GM19239 (cell line): Measurements from ENCODE around the gene RPS6KA5.
"Not testable (repeated sequence)": the region's sequence is repeated elsewhere in the genome, so short reads cannot be mapped to it uniquely, and the experiment has no call there.

ENCODE experiments used
- DNase-seq: peaks from one replicate; pipeline ENCODE4 v3.0.0; 2011; ENCODE audit warnings: low spot score; ENCODE audit not compliant: insufficient read length
- FAIRE-seq: peaks from 2 replicates; lab custom pipeline; 2011; peaks lifted over from hg19 to GRCh38; lab: Jason Lieb, UNC

The RPS6KA5 gene

DNA sequence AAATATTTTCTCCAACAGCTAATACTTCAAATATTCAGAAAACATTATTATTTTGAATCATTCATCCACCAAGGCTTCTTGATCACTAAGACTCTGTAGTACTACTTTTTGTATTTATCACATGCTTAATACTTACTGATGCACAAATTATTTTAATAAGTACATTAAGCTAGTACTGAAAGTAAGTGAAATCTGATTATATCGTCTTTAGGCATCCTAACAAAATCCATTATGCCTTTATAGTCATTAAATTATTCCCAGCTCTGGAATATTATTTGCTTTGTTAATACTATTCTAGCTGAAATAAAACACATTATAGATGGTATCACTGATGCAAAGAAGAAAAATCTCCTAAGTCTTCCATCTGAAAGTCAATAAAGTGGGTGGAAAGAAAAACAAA is 169.1 kb downstream of the RPS6KA5 start:
- DNase-seq: no peak
- no peak for FAIRE-seq

DNA sequence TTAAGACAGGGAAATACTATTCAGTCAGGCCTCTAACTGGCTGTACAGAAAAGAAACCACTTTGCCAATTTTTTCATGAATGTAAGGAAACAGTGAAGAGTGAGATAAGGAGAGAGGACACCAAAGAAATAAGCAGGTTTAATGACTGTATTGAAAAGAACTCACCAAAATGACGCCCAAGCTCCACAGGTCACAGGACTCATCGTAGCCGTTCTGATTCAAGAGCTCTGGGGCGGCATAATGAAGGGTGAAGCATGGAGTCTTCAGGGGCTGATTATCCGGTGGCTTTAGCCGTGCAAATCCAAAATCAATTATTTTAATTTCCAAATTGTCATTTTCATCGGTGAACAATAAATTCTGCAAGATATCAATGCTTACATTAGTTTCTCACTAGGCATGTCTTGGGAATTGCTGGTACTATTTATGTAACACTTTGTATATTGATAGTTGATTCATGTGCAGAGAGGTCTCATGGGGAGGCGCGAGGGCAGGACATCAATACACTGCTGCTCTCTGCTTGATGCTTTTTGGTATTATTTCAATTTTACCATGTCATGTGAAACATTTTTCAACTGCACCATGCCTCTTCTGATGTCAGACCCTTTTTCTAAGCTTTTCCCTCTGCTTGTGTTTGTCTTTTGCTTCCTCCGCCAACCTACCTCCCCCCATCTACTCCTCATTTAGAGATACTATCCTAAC is 170.0 kb downstream of the RPS6KA5 start:
- DNase-seq (no peak), FAIRE-seq (no peak)

DNA sequence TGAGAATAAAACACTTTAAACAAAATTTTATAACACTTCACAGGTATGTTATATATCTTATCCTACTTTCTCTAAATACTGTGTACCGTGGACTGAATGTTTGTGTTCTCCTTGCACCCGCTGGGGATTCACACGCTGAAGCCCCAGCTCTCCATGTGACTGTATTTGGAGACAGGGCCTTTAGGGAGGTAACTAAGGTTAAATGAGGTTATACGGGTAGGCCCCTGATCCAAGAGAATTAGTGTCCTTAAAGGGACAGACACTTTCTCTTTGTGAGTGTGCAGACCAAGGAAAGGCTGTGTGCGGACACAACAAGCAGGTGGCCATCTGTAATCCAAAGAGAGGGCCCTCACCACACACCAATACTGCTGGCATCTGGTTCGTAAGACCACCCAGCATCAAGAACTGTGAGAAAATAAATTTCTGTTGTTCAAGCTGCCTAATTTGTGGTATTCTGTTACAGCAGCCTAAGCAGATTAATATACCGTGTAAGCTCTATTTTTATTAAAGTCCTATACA is 174.1 kb downstream of the RPS6KA5 start:
- no peak for FAIRE-seq

DNA sequence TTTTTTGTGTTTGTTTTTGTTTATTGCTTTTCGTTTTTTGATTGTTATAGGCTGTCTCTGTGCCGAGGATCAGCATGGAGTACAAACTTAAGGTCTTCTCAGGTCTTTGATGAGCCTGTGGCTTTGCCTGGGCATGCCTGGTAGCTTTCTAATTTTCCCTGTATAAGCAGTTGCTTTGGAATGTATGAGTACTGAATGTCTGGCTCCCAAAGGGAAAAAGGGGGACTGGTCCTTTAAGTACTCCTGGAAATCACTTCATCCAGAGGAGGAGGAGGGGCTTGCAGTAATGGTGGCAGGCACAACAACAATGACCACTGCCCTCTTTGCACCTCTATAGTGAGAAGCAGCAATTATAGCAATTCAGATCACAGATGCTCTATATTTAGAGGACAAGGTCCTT is 176.7 kb downstream of the RPS6KA5 start:
- no peak for DNase-seq
- no peak for FAIRE-seq

More for the DNA sequence above, 174.1 kb downstream of the RPS6KA5 start:
- DNase-seq: no peak

DNA sequence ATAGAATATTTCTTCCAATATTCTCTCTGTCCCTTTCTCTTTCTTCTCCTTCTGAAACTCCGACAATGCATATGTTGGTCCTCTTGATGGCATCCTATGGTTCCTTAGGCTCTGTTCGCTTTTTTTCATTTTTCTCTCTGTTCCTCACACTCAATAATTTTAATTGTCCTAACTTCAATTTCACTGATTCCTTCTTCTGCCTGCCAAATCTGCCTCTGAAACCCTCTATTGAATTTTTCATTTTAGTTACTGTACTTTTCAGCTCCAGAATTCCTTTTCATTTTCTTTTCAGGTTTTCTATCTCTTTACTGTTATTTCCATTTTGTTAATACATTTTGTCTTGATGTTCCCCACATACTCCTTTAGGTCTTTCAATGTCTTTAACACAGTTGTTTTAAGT is 177.2 kb downstream of the RPS6KA5 start:
- FAIRE-seq (no peak), DNase-seq (no peak)

DNA sequence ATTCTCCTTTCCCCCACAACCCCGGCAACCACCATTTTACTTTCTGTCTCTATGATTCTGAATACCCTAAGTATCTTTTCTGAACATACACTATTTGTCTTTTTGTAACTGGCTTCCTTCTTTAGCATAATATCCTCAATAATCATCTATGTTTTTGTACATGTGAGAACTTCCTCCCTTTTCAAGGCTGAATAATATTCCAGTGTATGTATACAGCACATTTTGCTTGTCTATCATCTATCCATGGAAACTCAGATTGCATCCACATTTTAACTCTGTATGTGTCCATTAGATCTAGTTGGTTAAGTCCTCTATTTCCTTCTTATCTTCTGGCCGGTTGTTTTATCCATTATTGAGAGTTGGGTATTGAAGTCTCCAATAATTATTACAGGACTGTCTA is 180.2 kb downstream of the RPS6KA5 start:
- no peak for DNase-seq
- FAIRE-seq: peak; percentile 28

DNA sequence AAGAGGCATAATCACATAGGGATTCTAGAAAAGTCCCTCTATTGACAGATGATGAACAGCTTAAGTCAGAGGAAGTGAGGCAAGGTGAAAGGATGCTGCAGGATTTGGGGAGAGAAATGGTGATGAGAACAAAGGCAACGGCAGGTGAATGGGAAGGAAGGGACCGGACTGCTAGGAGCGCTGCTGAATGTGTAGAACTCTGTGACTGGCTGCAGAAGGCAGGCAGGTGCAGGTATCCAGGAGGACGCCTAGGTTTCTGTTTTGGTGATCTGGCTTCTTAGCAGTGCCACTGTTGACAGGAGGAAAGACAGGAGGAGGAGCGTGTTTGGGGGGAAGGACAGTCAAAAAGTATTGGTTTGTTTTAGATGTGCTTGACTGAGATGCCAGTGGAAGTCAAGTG is 185.8 kb downstream of the RPS6KA5 start:
- no peak for DNase-seq
- no peak for FAIRE-seq

DNA sequence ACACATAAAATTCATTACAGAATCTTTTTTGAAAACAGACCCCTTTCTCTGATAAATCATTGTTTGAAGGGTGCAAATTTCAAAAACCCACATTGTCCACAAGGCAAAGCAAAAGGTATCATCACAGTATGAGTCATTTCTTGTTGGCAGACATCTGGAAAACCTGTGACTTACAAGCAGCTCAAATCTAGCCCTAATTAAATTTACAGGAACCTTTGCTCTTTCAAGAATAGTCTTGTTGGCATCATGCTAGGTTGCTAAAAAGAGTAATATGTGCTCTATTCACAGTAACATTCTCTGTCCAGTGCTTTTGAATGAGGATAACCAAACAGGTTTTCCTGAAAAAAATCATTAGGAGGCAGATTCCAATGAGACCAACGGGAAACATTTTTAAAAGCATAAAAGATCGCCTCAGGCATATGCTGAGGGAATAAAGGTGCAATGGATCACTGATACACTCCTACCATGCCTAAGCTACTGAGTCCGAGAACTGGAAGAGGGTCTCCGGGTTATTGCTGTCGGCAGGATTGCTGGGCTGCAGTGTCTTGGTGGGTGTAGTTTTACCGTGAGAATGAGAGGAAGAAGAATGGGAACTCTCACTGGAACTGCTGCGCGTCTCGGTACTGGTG is 188.7 kb downstream of the RPS6KA5 start:
- DNase-seq (no peak), FAIRE-seq (no peak)

DNA sequence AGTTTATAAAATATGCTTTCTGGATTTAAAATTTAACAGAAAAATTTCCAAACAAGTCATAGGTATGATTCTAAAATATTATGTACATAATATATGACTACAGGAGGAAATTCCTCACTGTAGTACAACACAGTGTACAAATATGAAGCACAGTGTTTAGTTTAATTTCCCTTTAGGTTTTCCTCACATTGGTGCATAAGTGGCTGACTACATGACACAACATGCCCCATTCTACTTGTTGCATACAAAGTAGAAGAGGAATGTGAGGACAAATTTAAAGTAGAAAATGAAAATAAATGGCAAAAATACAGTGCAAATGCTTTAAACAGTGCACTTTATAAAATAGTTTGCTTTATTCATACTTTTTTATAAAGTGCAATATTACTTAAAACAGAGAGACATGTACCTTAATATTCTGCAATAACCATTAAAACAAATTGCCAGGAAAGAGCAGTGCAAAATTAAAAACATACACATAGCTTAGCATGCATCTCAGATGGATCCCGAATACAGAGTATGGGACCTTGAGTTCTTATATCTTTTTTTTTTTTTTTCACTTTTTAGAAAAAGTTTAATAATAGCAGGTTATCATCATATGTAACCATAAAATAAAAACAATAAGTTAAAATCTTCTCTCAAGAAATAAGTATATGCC is 189.4 kb downstream of the RPS6KA5 start:
- DNase-seq (no peak), FAIRE-seq (no peak)

DNA sequence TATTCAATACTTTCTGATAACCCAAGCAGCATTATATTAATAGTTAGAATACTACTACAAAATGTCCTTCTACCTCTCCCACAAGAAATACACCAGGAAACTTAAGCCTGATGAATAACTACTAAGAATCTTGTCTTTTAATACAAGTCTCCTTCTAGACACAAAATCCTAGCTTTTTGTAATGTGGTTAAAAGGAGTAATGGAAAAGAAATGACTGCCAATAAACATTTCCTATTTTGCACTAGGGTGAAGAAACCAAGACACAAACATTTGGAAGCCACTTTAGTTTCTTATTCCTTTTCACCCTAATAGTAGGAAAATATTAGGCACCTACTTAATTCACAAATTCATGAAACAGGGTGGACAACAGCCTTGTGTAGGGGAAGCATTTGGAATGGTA is 192.9 kb downstream of the RPS6KA5 start:
- no peak for DNase-seq
- no peak for FAIRE-seq

DNA sequence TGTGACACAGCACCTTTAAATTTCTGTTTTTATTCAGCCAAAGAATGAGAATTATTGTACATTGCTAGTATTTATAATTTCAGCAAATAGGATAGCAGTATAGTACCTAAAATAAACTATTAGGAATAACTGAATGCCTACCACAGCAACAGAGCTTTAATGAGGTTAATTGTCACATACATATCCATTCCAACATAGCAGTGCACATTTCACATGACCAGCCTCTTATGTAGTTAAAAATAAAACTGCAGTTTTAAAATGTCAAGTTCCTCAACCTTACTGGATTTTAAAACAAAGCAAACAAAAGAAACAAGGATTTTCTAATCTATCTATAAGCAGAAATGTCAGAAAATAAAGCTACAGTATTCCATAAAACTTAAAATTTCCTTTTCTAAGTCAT is 193.6 kb downstream of the RPS6KA5 start:
- DNase-seq: no peak
- no peak for FAIRE-seq

DNA sequence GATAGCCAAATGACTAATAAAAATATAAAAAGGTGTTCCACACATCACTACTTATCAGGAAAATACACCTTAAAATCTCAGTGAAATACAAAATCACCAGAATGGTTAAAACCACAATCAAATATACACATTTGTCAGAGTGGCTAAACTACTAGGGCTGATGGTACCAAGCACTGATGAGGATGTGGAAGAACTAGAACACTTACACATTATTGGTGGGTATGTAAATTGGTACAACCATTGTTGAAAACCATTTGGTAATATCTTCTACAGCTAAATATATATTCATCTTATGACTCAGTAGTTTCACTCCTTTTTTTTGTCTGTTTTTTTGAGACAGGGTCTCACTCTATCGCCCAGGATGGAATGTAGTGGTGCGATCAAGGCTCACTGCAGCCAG is 195.7 kb downstream of the RPS6KA5 start:
- FAIRE-seq (no peak), DNase-seq (no peak)

DNA sequence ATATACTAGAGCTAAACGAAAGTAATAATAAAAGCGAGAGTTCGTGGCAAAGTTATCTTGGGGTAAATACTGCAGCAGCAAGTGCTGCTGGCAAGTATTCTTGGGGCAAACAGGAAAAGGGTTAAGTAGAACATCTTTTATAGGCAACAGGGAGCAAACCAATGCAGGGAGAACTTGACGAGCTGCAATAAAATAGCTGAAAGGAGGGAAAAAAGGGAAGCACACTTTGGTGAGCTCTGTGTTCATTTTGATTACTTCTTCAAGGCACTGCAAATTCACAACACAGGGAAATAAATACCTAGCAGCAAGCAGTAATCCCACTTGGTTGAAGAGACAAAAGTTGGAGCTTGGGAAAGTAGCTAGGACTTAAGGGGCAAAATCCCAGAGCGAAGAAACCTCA is 201.9 kb downstream of the RPS6KA5 start:
- no peak for DNase-seq
- no peak for FAIRE-seq

DNA sequence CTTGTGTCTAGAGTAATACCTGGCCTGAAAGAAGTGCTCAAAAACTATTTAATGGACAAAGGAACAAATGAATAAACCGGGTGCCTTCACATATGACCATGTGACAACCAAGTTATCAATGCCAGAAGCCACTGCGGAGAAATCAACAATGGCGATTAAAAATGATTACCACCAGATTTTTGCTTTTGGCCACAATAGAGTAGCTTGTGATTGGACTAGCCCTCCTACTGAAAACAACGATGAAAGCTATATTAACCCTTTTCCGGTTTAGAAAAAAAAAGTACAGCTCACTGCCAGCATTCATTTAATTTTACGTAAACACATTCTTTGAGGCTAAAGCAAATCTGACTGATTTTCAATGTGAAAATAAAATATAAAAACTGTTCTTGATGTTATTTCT is 202.6 kb downstream of the RPS6KA5 start:
- FAIRE-seq (no peak), DNase-seq (no peak)

DNA sequence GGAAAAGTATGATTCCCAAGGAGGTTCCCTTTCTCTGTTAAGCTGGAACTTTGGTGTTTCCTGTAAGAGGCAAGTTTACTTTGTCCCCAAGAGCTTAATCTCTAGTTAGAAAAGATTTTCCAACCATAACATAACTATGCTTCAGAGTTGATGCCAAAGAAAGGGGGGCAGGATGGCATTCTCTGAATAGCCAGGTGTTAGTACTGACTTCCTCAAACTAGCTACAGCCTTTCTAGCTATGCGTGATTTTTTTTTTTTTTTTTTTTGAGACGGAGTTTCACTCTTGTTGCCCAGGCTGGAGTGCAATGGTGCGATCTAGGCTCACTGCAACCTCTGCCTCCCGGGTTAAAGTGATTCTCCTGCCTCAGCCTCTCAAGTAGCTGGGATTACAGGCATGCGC is 204.3 kb downstream of the RPS6KA5 start:
- peak; percentile 59 for FAIRE-seq
- not testable (repeated sequence) for DNase-seq

DNA sequence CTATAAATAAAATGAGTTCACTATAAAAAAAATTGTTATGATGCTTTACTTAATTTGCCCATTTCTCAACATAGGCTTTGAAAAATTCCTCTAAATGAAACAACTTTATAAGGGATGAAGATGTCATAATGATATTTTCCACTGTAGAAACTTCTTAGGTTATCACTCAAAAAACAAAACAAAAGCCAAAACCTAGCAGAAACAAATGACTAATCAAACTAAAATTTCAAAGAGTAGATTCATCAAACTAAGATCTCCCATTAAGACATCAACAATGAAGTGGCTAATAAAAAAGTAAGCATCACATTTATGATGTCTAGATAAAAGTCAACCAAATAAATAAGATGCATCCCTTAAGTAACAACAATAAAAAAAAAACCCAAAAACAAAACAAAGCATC is 207.3 kb downstream of the RPS6KA5 start:
- FAIRE-seq (no peak), DNase-seq (no peak)

DNA sequence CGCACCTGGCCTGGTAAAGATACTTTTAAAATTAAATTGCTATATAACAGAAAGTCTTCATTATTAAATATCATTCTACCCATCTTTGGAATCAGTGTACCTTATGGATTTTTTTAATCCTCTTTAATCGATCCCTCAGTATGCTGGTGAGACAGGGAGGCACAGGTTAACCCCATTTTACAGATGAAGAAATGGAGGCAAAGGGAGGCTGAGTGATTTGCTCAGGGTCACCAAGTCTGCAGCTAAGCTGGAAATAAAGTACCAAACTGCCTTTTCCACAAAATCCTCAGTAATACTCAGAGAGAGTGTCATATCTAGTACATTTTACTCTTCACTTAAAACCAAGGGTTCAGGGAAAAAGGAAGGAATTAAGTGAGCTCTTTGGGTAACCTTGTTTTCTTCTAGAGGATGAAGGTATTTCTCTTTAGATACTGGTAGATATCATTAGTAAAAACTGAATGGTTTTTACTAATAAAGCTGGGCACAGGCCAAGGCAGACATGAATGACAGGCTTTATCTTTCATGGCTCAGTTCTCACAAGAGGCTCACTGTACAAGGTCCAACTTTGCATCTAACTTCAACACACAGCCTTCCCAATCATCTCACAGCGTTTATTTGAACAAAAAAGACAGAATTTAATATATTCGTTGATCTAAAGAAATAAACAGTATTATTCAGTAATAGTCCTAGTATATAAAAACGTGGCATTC is 209.0 kb downstream of the RPS6KA5 start:
- DNase-seq: no peak
- no peak for FAIRE-seq

DNA sequence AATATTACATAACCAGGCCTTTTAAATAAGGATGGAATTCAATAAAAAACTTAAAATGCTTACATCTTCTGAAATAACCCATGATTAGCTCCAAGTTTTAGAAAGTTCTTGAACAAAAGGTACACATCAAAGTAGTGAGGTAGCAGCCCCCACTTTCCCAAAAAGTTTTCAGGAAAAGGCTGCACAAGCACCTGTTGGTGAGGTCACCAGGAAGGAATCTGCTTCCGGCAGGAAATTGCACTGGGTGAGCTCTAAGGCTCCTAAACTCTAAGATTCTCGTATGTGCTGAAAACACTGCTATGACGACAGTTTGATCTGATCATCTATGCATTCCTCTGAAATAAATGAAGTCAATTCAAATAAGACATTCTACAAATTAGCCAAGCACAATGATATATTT is 210.0 kb downstream of the RPS6KA5 start:
- FAIRE-seq (no peak), DNase-seq (no peak)

DNA sequence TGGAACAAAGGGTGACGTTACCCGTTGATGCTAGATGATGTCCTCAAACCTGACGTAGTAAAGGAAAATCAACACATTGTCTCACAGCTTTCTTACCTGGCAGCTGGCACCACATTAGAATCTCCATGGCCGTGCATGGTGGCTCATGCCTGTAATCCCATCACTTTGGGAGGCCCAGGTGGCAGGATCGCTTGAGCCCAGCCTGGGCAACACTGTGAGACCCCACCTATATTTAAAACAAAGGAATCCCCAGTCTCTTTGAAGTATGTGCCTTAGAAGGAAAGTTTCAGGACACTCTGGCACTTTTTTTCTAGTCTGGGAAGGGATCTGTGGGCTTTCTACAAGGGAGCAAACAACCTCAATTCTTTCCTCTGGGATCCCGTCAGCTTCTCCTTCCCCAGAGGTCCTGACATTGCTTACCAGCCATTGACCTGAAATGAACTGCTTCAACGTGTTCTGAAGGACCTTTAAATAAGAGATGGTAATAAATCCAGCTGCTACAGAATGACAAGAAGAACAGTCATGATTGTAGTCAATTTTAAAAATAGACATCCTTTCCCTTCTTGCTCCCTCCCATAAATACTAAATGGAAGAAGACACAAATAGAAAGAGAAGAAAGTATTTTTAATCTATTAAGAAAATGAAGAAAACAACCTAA is 210.5 kb downstream of the RPS6KA5 start:
- no peak for FAIRE-seq
- DNase-seq: no peak

DNA sequence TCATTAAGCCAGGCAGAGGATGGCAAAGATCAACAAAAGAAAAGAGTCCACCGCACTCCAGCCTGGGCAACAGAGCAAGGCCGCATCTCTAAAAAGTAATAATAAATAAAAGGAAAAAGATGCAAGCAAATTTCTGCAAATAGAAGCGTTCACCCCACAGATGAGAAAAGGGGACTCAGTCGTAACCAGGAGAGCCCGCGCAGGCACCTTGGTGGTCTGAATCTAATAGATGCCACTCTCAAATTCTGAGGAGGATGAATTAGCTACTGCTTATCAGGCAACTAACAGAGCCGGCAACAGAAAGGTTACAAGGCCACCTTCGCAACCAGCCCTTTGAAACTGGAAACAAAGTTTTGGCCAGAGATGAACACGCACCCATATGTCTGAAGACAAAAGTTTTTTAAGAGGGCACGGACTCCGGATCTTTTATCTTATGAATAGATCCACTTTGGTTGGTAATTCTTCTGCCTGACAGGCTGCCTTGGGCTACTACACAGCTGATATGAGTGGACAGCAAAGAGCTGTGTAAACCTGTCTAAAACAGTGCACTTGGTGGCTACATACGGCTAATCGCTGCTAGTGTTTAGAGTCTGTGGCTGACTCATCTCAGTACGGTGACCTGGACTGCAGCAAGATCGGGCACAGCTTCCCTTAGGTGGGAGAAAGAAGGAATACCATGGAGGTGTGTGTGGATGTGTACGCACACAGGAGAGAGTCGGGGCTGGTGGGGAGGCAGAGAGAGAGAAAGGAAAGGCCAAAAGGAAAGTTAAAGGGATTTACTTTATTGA is 211.3 kb downstream of the RPS6KA5 start:
- FAIRE-seq (no peak), DNase-seq (no peak)
